Ectodermal cell (in vitro differentiated cells): Measurements from ENCODE around the gene TRAK1.

Source experiments
- H3K27ac ChIP-seq: 2 replicates; pipeline ENCODE4 v1.7.0; 2013; ENCODE audit warnings: mild to moderate bottlenecking, low read depth, low read length; ENCODE audit not compliant: insufficient read depth, poor library complexity, severe bottlenecking
- H3K27me3 ChIP-seq: 2 replicates; pipeline ENCODE4 v1.7.0; 2013; ENCODE audit warnings: mild to moderate bottlenecking, low read length; ENCODE audit not compliant: insufficient read depth, control insufficient read depth, poor library complexity, severe bottlenecking
- H3K36me3 ChIP-seq: one replicate; pipeline ENCODE4 v1.7.0; 2013; ENCODE audit warnings: low read length; ENCODE audit not compliant: control insufficient read depth, insufficient read depth
- H3K4me1 ChIP-seq: one replicate; pipeline ENCODE4 v1.7.0; 2013; ENCODE audit warnings: low read length; ENCODE audit not compliant: control insufficient read depth, insufficient read depth
- H3K4me3 ChIP-seq: 2 replicates; pipeline ENCODE4 v1.7.0; 2013; ENCODE audit warnings: low read depth, low read length, control low read depth; ENCODE audit not compliant: insufficient read depth
- H3K9me3 ChIP-seq: 2 replicates; pipeline ENCODE4 v1.7.0; 2013; ENCODE audit warnings: mild to moderate bottlenecking, low read length, moderate library complexity; ENCODE audit not compliant: control insufficient read depth
- WGBS, 2 experiments: methylation state at CpG; one replicate each; pipeline ENCODE4 v1.1.7; 2013; ENCODE audit warnings: missing lambda C conversion rate in 2 of 2; 5-methylcytosine and 5-hydroxymethylcytosine counted together

TRAK1 gene

GRCh38 chr3:42106646-42107045 lies 15.5 kb downstream of the TRAK1 start:
- H3K27me3 ChIP-seq, result no peaks in the 10 kb centered on the region
- H3K4me3 ChIP-seq, result no peak overlapping the region
- no peaks in the 10 kb centered on the region for H3K4me1 ChIP-seq
- H3K9me3 ChIP-seq, result peaks cover 2% of the 10 kb centered on the region
- H3K36me3 ChIP-seq, result peaks cover 7% of the 10 kb centered on the region
- H3K27ac ChIP-seq, result no peak overlapping the region

GRCh38 chr3:42110631-42111030 lies 19.5 kb downstream of the TRAK1 start:
- H3K36me3 ChIP-seq, result peaks cover 5% of the 10 kb centered on the region
- H3K9me3 ChIP-seq, result peaks cover 2% of the 10 kb centered on the region
- no peak overlapping the region for H3K27ac ChIP-seq
- WGBS, 2 experiments, result 93 to 95% methylated on average over 3 of the region's 3 CpGs
- H3K4me3 ChIP-seq, result no peak overlapping the region
- H3K4me1 ChIP-seq, result no peaks in the 10 kb centered on the region
- H3K27me3 ChIP-seq, result no peaks in the 10 kb centered on the region

- Histone ChIP-seq H3K9me3 (no peaks in the 10 kb centered on the region), H3K27me3 (no peaks in the 10 kb centered on the region), H3K27ac (no peak overlapping the region), H3K4me1 (peaks cover 5% of the 10 kb centered on the region), H3K36me3 (no peaks in the 10 kb centered on the region), H3K4me3 (no peak overlapping the region)
- 93 to 98% methylated on average over 4 of the region's 4 CpGs for WGBS, 2 experiments
Observed at GRCh38 chr3:42114130-42114725, 23.1 kb downstream of the TRAK1 start.

- Histone ChIP-seq H3K27me3 (no peaks in the 10 kb centered on the region), H3K4me1 (peaks cover 5% of the 10 kb centered on the region), H3K4me3 (no peak overlapping the region), H3K9me3 (no peaks in the 10 kb centered on the region), H3K27ac (no peak overlapping the region), H3K36me3 (no peaks in the 10 kb centered on the region)
- 79 to 83% methylated on average over 13 of the region's 13 CpGs for WGBS, 2 experiments
Observed at GRCh38 chr3:42115215-42115614, 24.1 kb downstream of the TRAK1 start.

- Histone ChIP-seq H3K36me3 (no peaks in the 10 kb centered on the region), H3K9me3 (no peaks in the 10 kb centered on the region), H3K27me3 (no peaks in the 10 kb centered on the region), H3K4me1 (peaks cover 5% of the 10 kb centered on the region), H3K4me3 (no peak overlapping the region), H3K27ac (no peak overlapping the region)
- WGBS, 2 experiments, result 96 to 97% methylated on average over 9 of the region's 9 CpGs
Observed at GRCh38 chr3:42115946-42116345, 24.8 kb downstream of the TRAK1 start.

GRCh38 chr3:42116466-42116865 lies 25.3 kb downstream of the TRAK1 start:
- Histone ChIP-seq H3K27ac (no peak overlapping the region), H3K4me1 (peaks cover 5% of the 10 kb centered on the region), H3K27me3 (no peaks in the 10 kb centered on the region), H3K4me3 (no peak overlapping the region), H3K36me3 (no peaks in the 10 kb centered on the region), H3K9me3 (no peaks in the 10 kb centered on the region)
- WGBS, 2 experiments, result 95 to 100% methylated on average over 1 of the region's 1 CpG

GRCh38 chr3:42117175-42118008 lies 26.2 kb downstream of the TRAK1 start:
- no peak overlapping the region for H3K4me3 ChIP-seq
- peaks cover 5% of the 10 kb centered on the region for H3K4me1 ChIP-seq
- H3K36me3 ChIP-seq, result no peaks in the 10 kb centered on the region
- no peaks in the 10 kb centered on the region for H3K9me3 ChIP-seq
- whole genome bisulfite sequencing, 2 experiments, result 68% methylated on average over 14 of the region's 14 CpGs
- no peaks in the 10 kb centered on the region for H3K27me3 ChIP-seq
- H3K27ac ChIP-seq, result no peak overlapping the region

- H3K4me3 ChIP-seq, result no peak overlapping the region
- H3K27ac ChIP-seq, result no peak overlapping the region
- no peaks in the 10 kb centered on the region for H3K27me3 ChIP-seq
- H3K4me1 ChIP-seq, result peaks cover 5% of the 10 kb centered on the region
- no peaks in the 10 kb centered on the region for H3K9me3 ChIP-seq
- 70 to 100% methylated on average over 1 to 2 of the region's 2 CpGs for WGBS, 2 experiments
- no peaks in the 10 kb centered on the region for H3K36me3 ChIP-seq
Observed at GRCh38 chr3:42118762-42119361, 27.7 kb downstream of the TRAK1 start.

- Histone ChIP-seq H3K27me3 (no peaks in the 10 kb centered on the region), H3K9me3 (no peaks in the 10 kb centered on the region), H3K27ac (no peak overlapping the region), H3K4me1 (peaks cover 5% of the 10 kb centered on the region), H3K36me3 (no peaks in the 10 kb centered on the region), H3K4me3 (no peak overlapping the region)
- WGBS, 2 experiments, result 93 to 95% methylated on average over 6 to 7 of the region's 7 CpGs
Observed at GRCh38 chr3:42119561-42120355, 28.6 kb downstream of the TRAK1 start.

- H3K27me3 ChIP-seq, result no peaks in the 10 kb centered on the region
- H3K36me3 ChIP-seq, result peaks cover under 1% of the 10 kb centered on the region
- no peak overlapping the region for H3K4me3 ChIP-seq
- no peaks in the 10 kb centered on the region for H3K9me3 ChIP-seq
- H3K27ac ChIP-seq, result no peak overlapping the region
- WGBS, 2 experiments, result 92 to 93% methylated on average over 3 of the region's 3 CpGs
- H3K4me1 ChIP-seq, result peaks cover 5% of the 10 kb centered on the region
Observed at GRCh38 chr3:42120866-42121265, 29.7 kb downstream of the TRAK1 start.
